ENCODE data around the gene POLA1.

GRCh38 chrX:25026576-25026975 lies 332.9 kb downstream of the POLA1 start:
- no peak for TF ChIP-seq CTCF (IDR thresholded peaks at IDR 0.05; ENCODE audit: poor library complexity)
- TF ChIP-seq EZH2 (IDR thresholded peaks at IDR 0.05; ENCODE audit: borderline replicate concordance), result no peak
- TF ChIP-seq EZH2phosphoT487 (IDR thresholded peaks at IDR 0.05; ENCODE audit: low read depth, severe bottlenecking, unreplicated experiment), result no peak

All from hepatocyte (in vitro differentiated cells).